ENCODE data around the gene PIRT. TPM values are rescaled to one million over a fixed set of nuclear protein-coding genes. Genes with fewer than 3 reads are reported as not detected.
"Not testable (repeated sequence)": the region's sequence is repeated elsewhere in the genome, so short reads cannot be mapped to it uniquely, and the experiment has no call there.

The PIRT gene
- total RNA-seq, 1 donor = not detected

- H3K36me3 ChIP-seq (ENCODE audit: insufficient read depth, low read length) = no peaks in the 10 kb centered on the region
- no peak for TF ChIP-seq CTCF (IDR thresholded peaks at IDR 0.05; ENCODE audit: extremely low read depth, low read depth, low read length)
- H3K4me3 ChIP-seq (ENCODE audit: insufficient read depth, low read length) = no peak overlapping the region
- H3K27me3 ChIP-seq (ENCODE audit: insufficient read depth, low read length) = no peaks in the 10 kb centered on the region
- H4K20me1 ChIP-seq (ENCODE audit: insufficient read depth, low read length) = no peaks in the 10 kb centered on the region
- H2AFZ ChIP-seq (ENCODE audit: low read length) = no peak overlapping the region
- DNase-seq (ENCODE audit: insufficient read length, low spot score, missing footprints) = no peak
- H3K79me2 ChIP-seq (ENCODE audit: insufficient read depth, low read length) = no peaks in the 10 kb centered on the region
- H3K4me1 ChIP-seq (ENCODE audit: insufficient read depth, low read length) = no peaks in the 10 kb centered on the region
- no peaks in the 10 kb centered on the region for H3K9me3 ChIP-seq (ENCODE audit: low read depth, low read length)
- no peak overlapping the region for H3K27ac ChIP-seq (ENCODE audit: low read depth, low read length)
- no peak overlapping the region for H3K4me2 ChIP-seq (ENCODE audit: insufficient read depth, low read length)
Measured at GRCh38 chr17:10875430-10875851, 37.6 kb upstream of the PIRT start.

- Histone ChIP-seq H3K4me3 (ENCODE audit: insufficient read depth, low read length) (no peak overlapping the region), H3K79me2 (ENCODE audit: insufficient read depth, low read length) (no peaks in the 10 kb centered on the region), H3K4me1 (ENCODE audit: insufficient read depth, low read length) (no peaks in the 10 kb centered on the region), H4K20me1 (ENCODE audit: insufficient read depth, low read length) (no peaks in the 10 kb centered on the region), H3K9me3 (ENCODE audit: low read depth, low read length) (no peaks in the 10 kb centered on the region), H3K27ac (ENCODE audit: low read depth, low read length) (no peak overlapping the region), H3K27me3 (ENCODE audit: insufficient read depth, low read length) (no peaks in the 10 kb centered on the region), H2AFZ (ENCODE audit: low read length) (no peak overlapping the region), H3K4me2 (ENCODE audit: insufficient read depth, low read length) (no peak overlapping the region), H3K36me3 (ENCODE audit: insufficient read depth, low read length) (no peaks in the 10 kb centered on the region)
- DNase-seq (ENCODE audit: insufficient read length, low spot score, missing footprints) = no peak
- TF ChIP-seq CTCF (IDR thresholded peaks at IDR 0.05; ENCODE audit: extremely low read depth, low read depth, low read length) = no peak
Measured at GRCh38 chr17:10871914-10872313, 34.0 kb upstream of the PIRT start.

GRCh38 chr17:10870336-10871050, 32.6 kb upstream of the PIRT start:
- H3K9me3 ChIP-seq (ENCODE audit: low read depth, low read length) = no peaks in the 10 kb centered on the region
- no peaks in the 10 kb centered on the region for H3K79me2 ChIP-seq (ENCODE audit: insufficient read depth, low read length)
- H3K4me3 ChIP-seq (ENCODE audit: insufficient read depth, low read length) = no peak overlapping the region
- no peak overlapping the region for H3K27ac ChIP-seq (ENCODE audit: low read depth, low read length)
- no peaks in the 10 kb centered on the region for H3K27me3 ChIP-seq (ENCODE audit: insufficient read depth, low read length)
- TF ChIP-seq CTCF (IDR thresholded peaks at IDR 0.05; ENCODE audit: extremely low read depth, low read depth, low read length) = no peak
- H2AFZ ChIP-seq (ENCODE audit: low read length) = no peak overlapping the region
- H4K20me1 ChIP-seq (ENCODE audit: insufficient read depth, low read length) = no peaks in the 10 kb centered on the region
- no peaks in the 10 kb centered on the region for H3K4me1 ChIP-seq (ENCODE audit: insufficient read depth, low read length)
- DNase-seq (ENCODE audit: insufficient read length, low spot score, missing footprints) = no peak
- no peak overlapping the region for H3K4me2 ChIP-seq (ENCODE audit: insufficient read depth, low read length)
- H3K36me3 ChIP-seq (ENCODE audit: insufficient read depth, low read length) = no peaks in the 10 kb centered on the region

- not testable (repeated sequence) for H3K27me3 ChIP-seq (ENCODE audit: insufficient read depth, low read length); H3K4me3 ChIP-seq (ENCODE audit: insufficient read depth, low read length); H3K4me1 ChIP-seq (ENCODE audit: insufficient read depth, low read length); H3K4me2 ChIP-seq (ENCODE audit: insufficient read depth, low read length); H2AFZ ChIP-seq (ENCODE audit: low read length); H3K79me2 ChIP-seq (ENCODE audit: insufficient read depth, low read length); H3K36me3 ChIP-seq (ENCODE audit: insufficient read depth, low read length); H3K27ac ChIP-seq (ENCODE audit: low read depth, low read length); DNase-seq (ENCODE audit: insufficient read length, low spot score, missing footprints); H4K20me1 ChIP-seq (ENCODE audit: insufficient read depth, low read length); H3K9me3 ChIP-seq (ENCODE audit: low read depth, low read length)
Measured at GRCh38 chr17:10868744-10869143, 30.9 kb upstream of the PIRT start.

All from osteoblast (primary cell).